GM21723 (cell line): ENCODE data around the gene DYNC2I2.
"Not testable (repeated sequence)": the region's sequence is repeated elsewhere in the genome, so short reads cannot be mapped to it uniquely, and the experiment has no call there.

Source experiments
- ATAC-seq: cut with Tn5 transposase; IDR thresholded peaks from one replicate; pipeline ENCODE4 v1.9.1; 2021; ENCODE audit warnings: mild to moderate bottlenecking, moderate library complexity; ENCODE audit not compliant: unreplicated experiment

The DYNC2I2 gene

DNA sequence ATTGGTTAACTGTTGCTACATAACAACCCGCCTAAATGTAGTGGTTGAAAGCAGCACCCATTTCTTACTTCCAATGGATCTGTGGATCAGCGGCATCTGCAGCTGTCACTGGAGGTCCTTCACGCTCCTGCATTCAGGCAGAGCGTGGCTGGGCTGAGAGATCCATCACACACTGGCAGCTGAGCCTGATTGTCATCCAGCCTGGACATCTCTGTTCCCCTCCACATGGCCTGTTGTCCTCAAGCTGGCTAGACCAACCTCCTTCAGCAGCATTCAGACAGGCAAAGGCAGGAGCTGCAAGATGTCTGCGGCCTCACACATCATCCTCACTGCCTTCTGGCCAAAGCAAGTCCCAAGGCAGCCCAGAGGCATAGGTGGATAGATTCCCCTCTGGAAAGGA is 36.9 kb downstream of the DYNC2I2 start:
- ATAC-seq: no peak

- no peak for ATAC-seq
These were observed 37.5 kb downstream of the DYNC2I2 start for GRCh38 chr9:128619127-128619526.

GRCh38 chr9:128617943-128618342 is 38.7 kb downstream of the DYNC2I2 start:
- no peak for ATAC-seq

GRCh38 chr9:128615571-128615970 is 41.1 kb downstream of the DYNC2I2 start:
- no peak for ATAC-seq

GRCh38 chr9:128614728-128615127 is 41.9 kb downstream of the DYNC2I2 start:
- no peak for ATAC-seq

DNA sequence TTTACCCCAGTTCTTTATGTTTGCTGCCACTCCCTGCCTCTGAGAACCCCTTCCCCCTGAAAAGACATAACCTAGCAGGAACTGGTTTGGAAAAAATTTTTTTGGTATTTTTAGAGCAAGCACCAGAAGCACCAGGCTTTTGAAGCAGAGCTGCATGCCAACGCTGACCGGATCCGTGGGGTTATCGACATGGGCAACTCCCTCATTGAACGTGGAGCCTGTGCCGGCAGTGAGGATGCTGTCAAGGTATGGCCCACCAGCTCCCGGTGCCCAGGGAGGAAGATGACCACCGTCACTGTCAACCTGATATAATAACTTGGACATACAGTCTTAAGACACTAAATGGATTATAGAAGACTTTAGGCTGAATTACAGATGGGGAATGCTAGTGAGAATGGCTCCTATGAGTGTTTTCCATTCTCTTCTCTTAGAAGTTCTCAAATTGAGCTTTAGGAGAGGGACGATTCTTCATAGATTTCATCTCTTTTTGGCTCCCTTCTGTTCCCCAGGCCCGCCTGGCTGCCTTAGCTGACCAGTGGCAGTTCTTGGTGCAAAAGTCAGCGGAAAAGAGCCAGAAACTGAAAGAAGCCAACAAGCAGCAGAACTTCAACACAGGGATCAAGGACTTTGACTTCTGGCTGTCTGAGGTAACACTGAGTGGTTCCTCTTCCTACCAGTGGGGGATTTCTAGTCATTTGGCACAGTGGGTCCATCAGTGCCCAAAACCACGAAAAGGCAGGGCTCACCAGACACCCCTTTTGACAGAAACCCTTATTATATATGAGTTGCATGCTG is 44.9 kb downstream of the DYNC2I2 start:
- ATAC-seq: no peak

DNA sequence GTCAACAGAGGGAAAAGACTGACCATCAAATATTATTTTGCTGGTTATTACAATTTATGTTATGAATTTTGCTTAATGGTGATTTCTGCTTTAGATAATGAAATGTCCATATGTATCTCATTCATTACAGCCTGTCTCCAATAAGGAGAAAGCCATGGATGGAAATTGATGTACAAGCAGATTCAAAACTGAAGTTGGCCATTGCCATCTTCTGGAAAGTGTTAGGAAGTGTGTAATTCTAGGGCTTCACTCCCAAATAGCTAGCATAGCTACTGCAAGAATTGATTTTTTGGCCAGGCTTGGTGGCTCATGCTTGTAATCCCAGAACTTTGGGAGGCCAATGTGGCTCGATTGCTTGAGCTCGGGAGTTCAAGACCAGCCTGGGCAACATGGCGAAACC is 45.8 kb downstream of the DYNC2I2 start:
- ATAC-seq: no peak

DNA sequence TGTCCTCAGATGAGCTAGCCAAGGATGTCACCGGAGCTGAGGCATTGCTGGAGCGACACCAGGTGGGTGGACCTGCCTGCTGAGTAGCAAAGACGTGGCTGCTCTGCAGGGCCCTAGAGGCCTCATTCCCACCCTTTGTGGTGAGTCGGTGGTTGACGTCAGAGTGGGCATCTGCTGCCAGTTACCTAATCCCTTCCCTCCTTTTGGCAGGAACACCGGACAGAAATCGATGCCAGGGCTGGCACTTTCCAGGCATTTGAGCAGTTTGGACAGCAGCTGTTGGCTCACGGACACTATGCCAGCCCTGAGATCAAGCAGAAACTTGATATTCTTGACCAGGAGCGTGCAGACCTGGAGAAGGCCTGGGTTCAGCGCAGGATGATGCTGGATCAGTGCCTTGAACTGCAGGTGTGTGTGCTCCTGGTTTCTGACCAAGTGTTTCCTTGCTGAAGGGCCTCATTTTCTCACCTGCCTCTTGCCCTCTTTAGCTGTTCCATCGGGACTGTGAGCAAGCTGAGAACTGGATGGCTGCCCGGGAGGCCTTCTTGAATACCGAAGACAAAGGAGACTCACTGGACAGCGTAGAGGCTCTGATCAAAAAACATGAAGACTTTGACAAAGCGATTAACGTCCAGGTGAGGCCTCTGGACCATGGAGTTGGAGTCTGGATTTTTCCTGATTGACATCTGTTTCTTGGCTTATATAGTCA is 48.9 kb downstream of the DYNC2I2 start:
- no peak for ATAC-seq

- no peak for ATAC-seq
These were observed 53.0 kb downstream of the DYNC2I2 start for GRCh38 chr9:128603697-128604096.

DNA sequence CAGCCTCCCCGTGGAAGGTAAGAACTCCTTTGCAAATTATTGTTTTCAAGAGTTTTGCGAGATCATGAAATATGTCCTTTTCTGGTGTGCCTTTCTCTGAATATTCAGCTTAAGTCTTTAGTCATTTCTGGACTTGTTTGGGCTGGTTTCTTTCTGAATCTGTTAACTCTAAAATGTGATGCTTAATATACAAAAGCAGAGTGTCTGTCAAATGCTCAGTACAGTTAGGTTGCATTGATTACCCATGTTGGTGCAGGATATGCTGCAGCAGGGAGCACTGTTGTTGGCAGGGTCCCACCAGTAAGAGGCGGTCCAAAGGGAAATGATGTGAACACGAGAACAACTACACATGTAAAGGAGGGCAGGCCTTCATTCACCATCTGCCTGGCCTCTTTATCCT is 56.5 kb downstream of the DYNC2I2 start:
- ATAC-seq: no peak

DNA sequence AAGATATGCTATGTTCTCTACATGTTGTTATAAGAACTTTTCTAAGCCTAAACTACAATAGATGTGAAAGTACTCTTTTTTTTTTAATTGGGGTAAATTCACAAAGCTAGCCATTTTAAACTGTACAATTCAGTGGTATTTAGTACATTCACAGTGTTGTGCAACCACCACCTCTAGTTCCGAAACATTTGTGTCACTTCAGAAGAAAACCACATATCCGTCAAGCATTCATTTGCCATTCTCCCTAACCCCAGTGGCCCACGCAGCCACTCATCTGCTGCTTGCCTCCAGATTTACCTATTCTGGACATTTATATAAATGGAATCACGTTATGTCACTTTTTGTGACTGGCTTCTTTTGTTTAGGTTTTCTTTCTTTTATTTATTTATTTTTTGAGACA is 61.2 kb downstream of the DYNC2I2 start:
- ATAC-seq: no peak

DNA sequence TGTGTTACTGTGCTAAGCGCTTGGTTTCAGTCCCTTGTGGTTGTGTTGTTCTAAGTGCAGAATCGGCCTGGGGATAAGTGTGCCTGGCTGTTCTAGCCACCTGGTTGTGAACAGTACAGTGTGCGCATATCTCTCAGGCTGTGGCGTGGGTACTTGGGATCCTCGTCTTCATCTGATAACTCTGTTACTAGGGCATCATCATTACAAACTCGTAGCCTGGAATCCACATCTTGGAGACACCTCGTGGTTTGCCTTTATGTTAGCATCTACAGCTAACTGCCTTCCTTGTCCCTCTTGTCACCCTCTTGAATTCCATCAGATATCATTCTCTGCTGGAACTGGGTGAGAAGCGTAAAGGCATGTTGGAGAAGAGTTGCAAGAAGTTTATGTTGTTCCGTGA is 62.8 kb downstream of the DYNC2I2 start:
- ATAC-seq: no peak

- ATAC-seq: no peak
These were observed 63.6 kb downstream of the DYNC2I2 start for GRCh38 chr9:128593039-128593438.

DNA sequence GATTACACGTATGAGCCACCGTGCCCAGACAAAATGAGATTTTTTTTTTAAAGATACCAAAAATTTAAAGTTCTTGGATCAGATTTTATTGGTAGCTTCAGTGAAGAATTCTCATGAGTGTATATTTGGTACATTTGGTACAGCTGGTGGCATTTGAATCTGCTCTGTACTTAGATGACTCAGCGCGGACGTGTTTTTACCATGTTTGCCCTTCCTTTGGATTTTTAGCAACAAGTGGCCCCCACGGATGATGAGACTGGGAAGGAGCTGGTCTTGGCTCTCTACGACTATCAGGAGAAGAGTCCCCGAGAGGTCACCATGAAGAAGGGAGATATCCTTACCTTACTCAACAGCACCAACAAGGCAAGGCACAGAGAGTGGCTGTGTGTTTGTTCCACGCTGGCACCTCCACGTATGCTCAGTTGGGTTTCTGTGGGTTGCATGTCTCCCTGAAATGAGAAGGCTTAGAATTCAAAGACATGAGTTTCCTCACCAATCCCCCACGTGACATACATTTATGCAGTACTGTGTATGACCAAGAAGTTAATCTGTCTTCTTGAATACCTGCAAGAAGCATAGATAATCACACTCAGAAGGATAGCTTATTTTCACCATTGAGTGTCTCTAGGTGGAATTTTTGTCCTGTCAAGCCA is 67.9 kb downstream of the DYNC2I2 start:
- ATAC-seq: no peak

DNA sequence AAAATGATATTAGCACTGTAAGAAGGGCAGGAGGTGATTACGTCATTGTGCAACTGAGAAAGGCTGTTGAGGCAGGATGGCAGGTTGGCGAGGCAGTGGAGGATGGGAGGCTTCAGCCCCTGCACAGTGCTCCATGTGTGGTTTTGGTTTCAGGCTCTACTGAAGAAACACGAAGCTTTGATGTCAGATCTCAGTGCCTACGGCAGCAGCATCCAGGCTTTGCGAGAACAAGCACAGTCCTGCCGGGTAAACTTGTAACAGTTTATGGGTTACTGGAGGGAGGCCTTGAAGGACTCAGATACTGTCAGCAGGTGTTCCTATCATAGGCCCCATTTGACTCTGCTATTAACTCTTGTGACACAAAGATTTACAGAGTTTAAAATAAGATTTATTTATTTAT is 69.2 kb downstream of the DYNC2I2 start:
- no peak for ATAC-seq

DNA sequence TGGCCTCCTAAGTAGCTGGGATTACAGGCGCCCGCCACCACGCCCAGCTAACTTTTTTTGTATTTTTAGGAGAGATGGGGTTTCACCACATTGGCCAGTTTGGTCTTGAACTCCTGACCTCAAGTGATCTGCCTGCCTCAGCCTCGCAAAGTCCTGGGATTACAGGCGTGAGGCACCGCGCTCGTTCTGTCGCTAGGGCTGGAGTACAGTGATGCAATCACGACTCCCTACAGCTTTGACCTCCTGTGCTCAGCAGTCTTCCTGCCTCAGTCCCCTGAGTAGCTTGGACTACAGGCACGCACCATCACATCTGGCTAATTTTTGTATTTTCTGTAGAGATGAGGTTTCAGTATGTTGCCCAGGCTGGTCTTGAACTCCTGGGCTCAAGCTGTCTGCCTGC is 69.7 kb downstream of the DYNC2I2 start:
- not testable (repeated sequence) for ATAC-seq

DNA sequence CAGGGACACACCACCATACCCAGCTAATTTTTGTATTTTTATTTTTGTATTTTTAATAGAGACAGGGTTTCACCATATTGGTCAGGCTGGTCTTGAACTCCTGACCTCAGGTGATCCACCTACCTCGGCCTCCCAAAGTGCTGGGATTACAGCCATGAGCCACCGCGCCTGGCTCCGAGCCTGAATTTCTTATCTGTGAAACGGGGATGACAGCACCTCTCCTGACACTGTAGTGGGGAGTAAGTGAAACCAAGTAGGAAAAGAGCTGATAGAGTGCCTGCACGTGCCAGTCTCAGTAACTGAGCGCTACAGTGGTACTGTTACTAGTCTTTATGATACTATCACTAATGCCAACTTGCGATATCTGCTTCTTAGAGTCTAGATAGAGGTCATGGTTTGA is 71.5 kb downstream of the DYNC2I2 start:
- ATAC-seq: not testable (repeated sequence)
